GM08714 (cell line): Measurements from ENCODE around the gene CAPN10.

Experiments
- H3K4me3 ChIP-seq: fragments of 200-500 bp; sonication (Bioruptor generic); 2 replicates; pipeline ENCODE4 v1.5.1; 2014; ENCODE audit warnings: mild to moderate bottlenecking, low read length, inconsistent platforms
- ZNF274 ChIP-seq: IDR thresholded peaks from 2 replicates; pipeline ENCODE4 v1.6.1; 2012; ENCODE audit warnings: mild to moderate bottlenecking, low read depth, low read length

Gene CAPN10

DNA sequence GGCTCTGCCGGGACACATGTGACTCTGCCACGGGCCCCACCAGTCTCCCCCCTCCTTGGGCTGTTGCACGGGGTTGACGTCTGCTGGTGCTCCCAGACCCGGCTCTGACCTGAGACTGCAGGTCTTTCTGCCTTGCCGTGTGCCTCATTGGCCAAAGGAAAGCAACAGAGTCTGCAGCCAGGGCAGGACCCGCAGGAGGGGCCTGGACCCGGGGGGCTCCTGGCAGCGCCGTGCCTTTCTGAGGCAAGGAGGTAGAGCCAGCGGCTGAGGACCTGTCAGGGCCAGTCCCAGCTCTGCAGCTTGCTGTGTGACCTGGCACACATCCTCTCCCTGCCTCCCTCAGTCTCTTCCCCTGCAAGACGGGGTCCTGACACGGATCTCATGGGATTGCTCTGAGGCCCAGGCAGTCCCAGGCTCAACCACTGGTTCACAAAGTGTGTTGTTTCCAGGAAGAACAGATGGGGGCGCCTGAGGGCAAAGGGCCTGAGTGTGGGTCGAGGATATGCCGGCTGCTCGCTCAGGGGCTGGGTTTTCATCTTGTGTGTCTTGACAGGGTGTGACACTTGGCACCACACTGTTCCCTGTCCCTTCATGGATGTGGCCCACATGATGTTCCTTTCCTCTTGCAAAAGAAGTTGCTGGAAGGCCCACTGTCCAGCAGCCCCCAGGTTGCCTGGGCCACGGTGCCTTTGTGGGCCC lies 9.0 kb downstream of the CAPN10 start:
- no peak overlapping the region for H3K4me3 ChIP-seq
- no peak for TF ChIP-seq ZNF274

DNA sequence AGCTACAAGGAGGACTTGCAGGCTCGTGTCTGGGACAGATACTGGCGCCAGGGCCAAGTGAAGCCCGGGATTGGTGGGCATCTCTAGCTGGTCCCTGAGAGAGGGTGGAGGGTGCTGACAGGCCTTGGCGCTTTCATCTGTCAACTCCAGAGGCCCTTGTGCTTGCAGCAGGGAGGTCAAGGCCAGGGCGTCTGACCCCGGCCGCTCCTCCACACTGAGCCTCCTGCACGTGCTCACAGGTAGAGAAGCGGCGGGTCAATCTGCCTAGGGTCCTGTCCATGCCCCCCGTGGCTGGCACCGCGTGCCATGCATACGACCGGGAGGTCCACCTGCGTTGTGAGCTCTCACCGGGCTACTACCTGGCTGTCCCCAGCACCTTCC lies 9.5 kb downstream of the CAPN10 start:
- H3K4me3 ChIP-seq = no peak overlapping the region
- TF ChIP-seq ZNF274 = no peak

DNA sequence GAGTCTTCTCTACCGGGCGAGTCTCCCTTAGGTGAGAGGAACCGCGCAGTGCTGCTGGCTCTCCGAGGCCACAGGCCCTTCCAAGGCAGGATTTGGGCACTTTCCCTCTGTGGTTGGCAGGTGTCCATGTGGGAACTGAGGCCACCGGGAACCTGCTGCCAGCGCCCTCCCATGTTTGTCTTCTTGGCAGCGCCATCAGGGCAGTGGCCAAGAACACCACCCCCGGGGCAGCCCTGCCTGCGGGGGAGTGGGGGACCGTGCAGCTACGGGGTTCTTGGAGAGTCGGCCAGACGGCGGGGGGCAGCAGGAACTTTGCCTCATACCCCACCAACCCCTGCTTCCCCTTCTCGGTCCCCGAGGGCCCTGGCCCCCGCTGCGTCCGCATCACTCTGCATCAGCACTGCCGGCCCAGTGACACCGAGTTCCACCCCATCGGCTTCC lies 10.0 kb downstream of the CAPN10 start:
- H3K4me3 ChIP-seq = no peak overlapping the region
- no peak for TF ChIP-seq ZNF274

DNA sequence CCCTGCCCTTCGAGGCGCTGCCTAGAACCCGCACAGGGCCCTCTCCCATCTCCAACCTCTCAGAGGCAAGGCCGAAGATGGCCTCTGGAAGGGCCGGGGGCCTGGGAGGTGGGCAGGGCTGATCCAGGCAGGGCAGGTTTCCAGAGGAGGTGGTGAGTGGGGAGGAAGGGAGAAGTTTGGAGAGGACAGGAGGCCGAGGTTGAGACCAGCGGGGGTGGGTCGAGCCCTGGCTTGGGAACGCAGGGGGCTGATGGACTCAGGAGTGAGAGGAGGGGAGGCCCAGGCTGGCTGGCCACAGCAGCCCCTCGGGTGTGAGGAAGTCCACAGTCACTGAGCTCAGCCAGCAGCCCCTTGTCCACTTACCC lies 10.5 kb downstream of the CAPN10 start:
- H3K4me3 ChIP-seq = no peak overlapping the region
- TF ChIP-seq ZNF274 = no peak

DNA sequence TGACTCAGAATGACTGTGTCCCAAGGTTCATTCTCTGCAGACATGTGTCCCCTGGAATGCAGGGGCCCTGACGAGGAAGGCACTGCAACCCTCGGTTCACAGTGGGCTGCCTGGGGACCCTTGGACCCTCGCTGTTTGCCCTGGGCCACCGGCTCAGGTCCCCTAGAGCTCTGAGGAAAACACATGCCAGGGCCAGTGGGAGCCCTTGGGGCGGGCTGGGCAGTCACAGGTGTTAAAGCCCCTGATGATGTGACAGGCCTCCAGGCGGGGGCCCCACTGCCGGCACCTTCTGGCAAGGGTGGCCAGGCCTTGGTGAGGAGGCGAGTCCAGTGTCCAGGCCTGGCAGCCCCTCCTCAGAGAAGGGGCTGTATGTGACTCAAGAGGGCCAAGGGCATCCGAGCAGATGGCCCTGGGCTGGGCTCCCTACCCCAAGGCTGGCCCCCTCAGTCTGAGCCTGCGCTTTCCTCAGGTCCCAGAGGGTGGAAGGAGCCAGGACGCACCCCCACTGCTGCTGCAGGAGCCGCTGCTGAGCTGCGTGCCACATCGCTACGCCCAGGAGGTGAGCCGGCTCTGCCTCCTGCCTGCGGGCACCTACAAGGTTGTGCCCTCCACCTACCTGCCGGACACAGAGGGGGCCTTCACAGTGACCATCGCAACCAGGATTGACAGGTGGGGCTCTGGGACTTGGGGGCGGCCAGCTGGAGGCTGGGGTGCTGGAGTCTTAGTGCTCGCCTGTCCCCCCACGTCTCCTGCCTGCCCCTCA lies 11.1 kb downstream of the CAPN10 start:
- TF ChIP-seq ZNF274 = no peak
- no peak overlapping the region for H3K4me3 ChIP-seq

DNA sequence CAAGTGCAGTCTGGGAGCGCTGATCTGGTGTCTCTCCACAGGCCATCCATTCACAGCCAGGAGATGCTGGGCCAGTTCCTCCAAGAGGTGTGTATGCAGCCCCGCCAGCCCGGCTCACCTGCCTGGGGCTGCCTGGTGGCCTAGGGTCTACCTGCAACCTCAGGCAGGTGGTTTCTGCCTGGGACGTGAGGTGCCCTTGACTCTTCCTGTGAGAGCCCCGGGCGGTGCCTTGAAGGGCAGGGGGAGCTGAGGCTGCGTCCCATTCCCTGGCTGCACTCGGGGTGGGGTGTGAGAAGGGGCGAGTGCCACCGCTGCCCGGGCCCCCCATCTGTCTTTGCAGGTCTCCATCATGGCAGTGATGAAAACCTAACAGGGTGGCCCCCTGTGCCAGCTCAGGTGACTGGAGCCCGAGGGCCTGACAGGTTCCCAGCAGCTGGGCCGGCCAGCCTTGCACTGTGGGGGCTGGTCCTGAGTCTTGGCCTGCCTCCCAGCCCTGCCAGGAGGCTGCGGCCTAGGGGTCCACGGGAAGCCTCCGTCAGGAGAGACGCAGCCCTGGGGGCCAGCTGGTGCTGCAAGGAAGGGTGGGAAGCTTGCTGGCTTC lies 11.9 kb downstream of the CAPN10 start:
- TF ChIP-seq ZNF274 = no peak

DNA sequence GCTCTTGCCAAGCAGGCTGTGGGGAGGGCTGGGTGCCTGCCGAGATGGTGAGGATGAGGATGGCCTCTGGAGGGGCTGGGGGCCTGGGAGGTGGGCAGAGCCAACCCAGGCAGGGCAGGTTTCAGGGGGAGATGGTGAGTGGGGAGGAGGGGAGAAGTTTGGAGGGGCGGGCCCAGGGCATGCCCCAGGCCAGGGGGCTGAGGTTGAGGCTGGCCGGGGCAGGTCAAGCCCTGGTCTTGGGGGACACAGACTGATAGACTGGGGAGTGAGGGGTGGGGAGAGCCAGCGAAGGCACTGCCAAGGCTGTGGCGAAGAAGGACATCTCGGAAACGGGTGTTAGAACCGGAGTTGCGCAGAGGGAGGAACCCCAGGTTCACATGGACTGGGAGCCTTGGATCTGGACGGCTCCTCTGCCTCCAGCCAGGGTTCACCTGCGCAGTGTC lies 12.6 kb downstream of the CAPN10 start:
- TF ChIP-seq ZNF274 = no peak
- H3K4me3 ChIP-seq = no peak overlapping the region

More for the DNA sequence above, 11.9 kb downstream of the CAPN10 start:
- H3K4me3 ChIP-seq = no peak overlapping the region

DNA sequence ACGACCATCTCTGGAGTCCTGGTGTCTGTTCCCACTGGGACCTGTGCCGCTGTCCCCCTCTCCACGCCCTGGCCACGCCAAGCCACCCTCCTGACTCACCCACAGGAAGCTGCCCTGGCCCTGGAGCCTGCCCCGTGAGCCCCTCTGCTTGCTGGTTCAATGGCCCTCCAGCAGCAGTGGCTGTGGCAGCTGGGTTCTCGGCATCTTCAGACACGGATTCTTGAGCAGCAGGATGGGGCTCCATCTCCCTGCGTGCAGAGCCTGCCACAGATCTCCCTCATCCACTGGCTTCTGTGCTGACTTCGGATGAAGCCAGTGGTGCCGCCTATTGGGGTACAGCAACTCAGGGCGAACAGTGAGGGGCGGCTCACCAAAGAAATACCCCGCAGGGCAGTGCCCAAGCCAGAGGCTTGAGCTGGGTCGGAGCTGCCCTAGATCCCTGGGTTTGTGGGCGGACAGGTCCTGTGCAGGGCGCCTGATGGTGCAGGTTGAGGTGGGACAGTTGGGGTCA lies 14.0 kb downstream of the CAPN10 start:
- TF ChIP-seq ZNF274 = no peak

DNA sequence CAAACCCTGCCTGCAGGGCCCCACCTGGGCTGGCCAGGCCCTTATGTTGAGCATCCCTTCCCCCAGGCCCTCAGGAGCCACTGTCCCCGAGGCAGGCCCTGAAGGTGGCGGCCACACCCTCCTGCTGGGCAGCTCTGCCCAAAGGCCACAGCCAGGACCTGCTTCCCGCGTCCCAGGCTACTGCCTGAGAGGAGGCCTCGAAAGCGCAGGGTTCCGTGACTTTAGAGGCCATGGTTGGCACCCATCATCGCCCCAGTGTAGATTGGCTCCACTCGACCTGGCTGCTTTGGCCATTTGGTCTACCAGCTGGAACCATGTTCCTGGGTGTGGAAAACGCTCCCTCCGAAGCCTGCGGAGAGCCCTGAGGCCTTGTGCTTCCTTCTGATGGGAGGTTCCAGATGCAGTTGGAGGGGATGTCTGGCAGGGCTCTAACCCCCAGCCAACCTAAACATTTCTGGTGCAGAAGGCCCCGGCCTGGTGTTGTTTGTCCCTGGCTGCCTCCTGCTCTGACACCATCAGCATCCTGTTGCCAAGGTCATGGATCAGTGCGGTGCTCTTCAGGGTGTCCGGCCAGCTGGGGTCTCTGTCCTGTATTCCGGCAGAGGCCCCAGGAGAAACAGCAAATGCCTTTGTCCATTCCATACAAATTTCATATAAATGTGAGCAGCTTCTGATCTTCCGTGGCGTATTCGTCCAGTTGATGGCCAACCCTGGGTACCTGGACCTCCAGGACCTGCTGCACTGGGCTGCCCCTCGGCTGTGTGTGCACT lies 14.7 kb downstream of the CAPN10 start:
- no peak for TF ChIP-seq ZNF274

More for the DNA sequence above, 14.0 kb downstream of the CAPN10 start:
- H3K4me3 ChIP-seq = no peak overlapping the region

DNA sequence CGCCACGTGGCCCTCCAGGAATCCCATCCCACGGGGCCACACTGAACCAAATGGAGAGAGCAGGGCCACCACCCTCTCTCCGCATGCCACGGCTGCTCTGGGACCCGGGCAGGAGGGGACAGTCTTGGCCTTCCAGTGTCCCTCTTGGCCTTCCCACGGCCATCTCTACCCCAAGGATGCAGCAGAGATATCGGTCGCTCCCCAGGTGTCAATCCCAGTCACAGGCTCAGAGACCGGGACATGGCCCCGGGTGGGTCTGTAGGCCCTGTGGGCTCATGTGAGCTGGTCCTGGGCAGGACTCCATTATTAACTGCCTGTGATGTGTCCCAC lies 15.3 kb downstream of the CAPN10 start:
- H3K4me3 ChIP-seq = no peak overlapping the region
- no peak for TF ChIP-seq ZNF274

More for the DNA sequence above, 14.7 kb downstream of the CAPN10 start:
- H3K4me3 ChIP-seq = no peak overlapping the region

DNA sequence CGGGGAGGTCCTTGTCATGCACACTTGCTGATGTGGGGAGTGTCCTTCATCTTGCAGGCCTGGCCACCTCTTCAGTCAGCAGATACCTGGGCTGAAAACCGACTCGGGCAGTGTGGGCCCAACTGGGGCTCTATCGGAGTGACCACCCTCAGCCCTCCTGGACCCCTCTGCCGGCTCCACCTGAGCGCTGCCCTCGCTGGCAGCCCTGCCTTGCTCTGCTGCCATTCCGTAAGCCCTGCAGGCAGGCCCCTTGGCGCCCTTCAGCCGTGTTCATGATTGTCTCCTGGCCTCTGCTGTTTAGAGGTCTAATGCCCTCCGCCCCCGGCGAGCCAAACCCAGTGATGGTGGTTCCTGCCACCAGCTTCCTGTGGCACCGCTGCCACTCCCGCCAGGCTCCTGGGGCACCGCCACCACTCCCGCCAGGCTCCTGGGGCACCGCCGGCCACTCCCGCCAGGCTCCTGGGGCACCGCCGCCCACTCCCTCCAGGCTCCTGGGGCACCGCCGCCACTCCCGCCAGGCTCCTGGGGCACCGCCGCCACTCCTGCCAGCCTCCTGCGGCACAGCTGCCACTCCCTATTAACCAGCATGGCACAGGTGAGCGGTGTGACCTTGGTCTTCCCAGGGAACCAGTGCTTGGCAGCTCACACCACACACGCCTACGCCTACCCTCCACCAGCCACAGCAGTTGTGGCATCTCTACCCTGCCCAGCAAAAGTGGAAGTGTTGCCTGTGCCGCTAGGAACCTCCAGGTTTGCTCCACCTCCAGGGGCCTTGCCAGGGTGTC lies 15.9 kb downstream of the CAPN10 start:
- no peak overlapping the region for H3K4me3 ChIP-seq
- no peak for TF ChIP-seq ZNF274

DNA sequence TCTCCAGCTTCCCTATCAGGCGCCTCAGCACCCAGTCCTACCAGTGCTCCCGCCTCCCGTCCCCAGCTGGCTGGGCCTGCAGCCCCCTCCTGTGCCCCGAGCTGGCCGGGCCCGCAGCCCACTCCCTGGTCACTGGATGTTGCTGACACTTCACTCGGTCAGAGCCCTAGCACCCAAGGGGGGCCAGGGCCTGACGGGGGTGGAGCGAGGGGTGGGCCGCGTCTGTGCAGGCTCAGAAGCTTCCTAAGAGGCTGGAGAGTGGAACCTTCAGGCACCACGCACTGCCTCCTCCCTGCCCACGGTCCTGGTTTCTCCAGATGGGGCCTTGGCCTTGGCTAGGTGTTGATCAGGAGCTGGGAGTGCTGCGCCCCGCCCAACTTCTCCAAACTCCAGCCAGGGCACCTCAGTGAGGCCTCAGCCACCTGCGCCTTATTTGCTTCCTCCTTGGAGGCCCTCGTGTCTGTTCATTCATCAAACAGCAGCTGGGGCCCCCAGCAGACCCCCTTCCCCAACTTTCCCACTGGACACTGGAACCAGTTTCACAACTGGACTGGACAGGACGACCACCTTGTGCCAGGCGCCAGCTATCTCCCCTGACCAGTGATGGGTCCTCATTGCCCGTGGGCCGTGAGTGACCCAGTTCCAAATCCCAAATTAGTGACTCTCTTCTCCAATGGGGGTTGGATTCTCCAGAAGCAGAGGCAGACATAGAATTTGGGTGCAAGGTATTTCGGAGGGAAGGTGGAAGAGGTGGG lies 16.7 kb downstream of the CAPN10 start:
- no peak overlapping the region for H3K4me3 ChIP-seq
- no peak for TF ChIP-seq ZNF274

DNA sequence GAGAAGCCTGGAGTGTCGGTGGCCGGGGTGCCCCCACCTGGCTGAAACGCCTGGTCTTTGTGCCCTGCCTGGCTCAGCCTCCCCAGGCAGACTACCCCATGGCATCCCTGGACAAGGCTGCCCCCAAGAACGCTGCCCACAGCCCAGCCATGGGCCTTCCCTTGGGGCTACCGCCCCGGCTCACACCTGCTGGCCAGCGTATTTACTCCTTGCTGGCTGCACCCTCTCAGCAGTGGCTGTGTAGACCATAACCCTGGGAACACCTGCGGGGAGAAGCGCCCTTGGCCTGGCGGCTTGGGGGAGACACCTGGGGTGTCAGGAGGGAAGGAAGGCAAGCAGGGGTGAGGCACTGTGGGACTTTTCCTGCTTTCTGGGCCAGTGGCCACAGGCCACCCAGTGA lies 17.3 kb downstream of the CAPN10 start:
- no peak for TF ChIP-seq ZNF274
- H3K4me3 ChIP-seq = no peak overlapping the region
